Uterus (tissue), 2 donors: Measurements from ENCODE around the gene MLIP.

Experiments
- CTCF ChIP-seq, 4 experiments: fragments of 200-600 bp in 2 of 4; fragments of 450-650 bp in 2 of 4; sonication (generic) in 2 of 4; IDR thresholded peaks; one replicate each; pipeline ENCODE4 v1.5.1; 2016 to 2019; ENCODE audit warnings: antibody characterized with exemption in 4 of 4, mild to moderate bottlenecking in 2 of 4, moderate library complexity in 1 of 4
- POLR2A ChIP-seq, 2 donors: fragments of 450-650 bp; IDR thresholded peaks; one replicate each; pipeline ENCODE4 v1.6.1; 2016; ENCODE audit warnings: antibody characterized with exemption in 2 of 2, mild to moderate bottlenecking in 1 of 2, moderate library complexity in 1 of 2

- TF ChIP-seq CTCF (IDR thresholded peaks at IDR 0.05): no peak
- TF ChIP-seq POLR2A (IDR thresholded peaks at IDR 0.05): no peak
Measured at GRCh38 chr6:54193560-54193959, 82.3 kb downstream of the MLIP start.
